M059J (cell line): ENCODE data around the gene NTF4. TPM values are rescaled to one million over a fixed set of nuclear protein-coding genes. Genes with fewer than 3 reads are reported as not detected.

Experiments
- DNase-seq: peaks from one replicate; pipeline ENCODE4 v3.0.0-alpha.2; 2012; ENCODE audit warnings: low read depth
- total RNA-seq: library from RNA; depleted of rRNA; stranded (reverse); fragments of >200 nt; shearing (Covaris generic); gene quantifications from 2 replicates; pipeline ENCODE4 v1.2.3, GENCODE V29; 2014

NTF4 gene
- total RNA-seq, 1 experiment from 2014 or later: 0.67 TPM

DNA sequence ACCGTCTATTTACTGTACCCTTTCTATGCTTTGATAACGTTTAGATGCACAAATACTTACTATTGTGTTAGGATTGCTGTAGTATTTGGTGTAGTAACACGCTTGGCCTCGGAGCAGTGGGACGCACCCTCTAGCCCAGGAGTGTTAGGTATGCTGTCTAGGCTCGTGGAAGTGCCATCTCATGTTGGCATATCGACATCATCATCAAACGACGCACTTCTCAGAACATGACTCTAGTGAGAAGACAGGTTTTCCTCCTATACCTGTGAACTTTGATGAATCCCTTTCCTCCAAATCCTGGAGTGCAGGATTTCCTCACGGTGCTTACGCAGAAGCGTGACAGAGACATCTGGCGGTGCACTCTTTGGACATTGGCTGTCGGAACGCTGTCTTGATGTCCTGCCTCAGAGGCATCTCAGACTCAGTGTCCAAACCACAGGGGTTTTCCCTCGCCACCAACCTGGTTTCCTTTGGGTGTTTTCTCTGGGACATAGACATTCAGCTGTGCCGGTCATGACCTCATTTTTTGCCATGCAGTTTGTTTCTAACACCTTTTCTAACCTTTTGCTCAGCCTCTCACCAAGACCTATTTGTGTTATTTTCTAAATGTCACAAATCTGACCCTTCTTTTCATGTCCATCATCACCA, 26.9 kb upstream of the NTF4 start:
- DNase-seq: no peak

DNA sequence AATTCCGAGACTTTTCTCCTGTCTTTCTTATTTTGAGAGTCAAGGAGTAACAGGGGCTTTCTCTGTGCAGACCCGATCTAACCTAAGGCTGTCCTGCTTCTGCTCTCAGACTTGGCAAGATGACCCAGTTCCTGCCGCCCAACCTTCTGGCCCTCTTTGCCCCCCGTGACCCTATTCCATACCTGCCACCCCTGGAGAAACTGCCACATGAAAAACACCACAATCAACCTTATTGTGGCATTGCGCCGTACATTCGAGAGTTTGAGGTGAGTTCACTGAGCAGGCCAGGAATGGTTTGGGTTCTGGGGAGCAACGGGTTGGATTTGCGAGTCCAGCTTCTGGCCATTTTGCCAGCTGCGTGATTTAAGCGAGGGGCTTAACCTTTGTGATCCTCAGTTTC, 21.7 kb upstream of the NTF4 start:
- DNase-seq: no peak

DNA sequence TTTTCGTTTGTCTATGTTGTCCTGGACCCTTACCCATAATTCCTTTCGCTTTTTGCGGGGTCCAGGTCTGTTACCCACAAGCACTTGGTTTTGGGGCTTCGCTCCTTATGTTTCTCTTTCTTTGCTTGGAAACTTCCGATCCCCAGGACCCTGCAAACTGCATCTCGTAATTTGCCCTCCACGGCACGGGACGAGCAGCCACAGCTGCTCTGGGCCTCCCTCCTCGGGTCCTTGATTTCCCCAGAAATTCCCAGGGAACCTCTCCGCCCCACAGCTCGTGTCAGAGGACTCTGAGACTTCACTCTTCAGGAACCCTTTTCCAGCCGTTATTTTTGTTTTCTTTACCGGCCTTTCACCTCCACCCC, 21.2 kb upstream of the NTF4 start:
- no peak for DNase-seq

DNA sequence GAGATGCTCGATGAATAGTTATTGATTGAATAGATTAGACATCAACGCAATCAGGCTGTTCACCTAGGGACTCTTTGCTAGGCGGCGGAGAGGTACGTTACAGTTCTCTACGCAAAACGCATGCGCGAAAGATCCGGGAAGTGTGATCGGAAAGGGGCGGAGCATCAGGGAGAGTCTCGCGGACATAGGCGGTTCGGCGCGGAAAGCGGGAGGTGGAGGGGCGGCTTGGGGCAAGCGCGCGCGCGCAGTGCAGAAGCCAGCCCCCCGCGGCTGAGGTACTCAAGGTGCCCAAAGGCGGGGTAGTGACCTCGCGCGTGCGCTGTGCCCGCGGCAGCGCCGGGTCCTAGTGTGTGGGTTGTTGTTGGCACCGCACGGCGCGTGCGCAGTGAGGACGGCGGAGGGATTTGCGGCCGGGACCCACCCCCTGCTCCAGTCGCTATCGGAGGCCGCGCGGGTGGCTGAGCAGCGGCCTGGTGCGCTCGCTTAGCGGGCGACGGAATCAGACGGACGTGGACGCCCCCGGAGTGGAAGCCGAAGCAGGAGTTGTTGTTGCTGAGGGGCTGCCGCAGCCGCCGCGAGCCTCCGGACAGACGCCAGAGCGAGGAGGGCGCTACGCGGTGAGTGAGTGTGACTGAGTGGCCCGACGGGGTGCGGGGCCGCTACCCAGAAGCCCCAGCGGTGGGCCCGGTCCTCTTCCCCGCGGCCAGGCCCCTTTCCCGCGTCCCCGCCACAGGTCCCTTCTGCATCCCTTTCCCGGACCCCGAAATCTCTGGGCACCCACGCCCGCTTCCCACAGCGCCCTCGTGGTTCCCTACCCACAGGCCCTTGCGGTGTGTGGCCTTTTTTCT, 20.6 kb upstream of the NTF4 start, which contains the start of gene SNRNP70:
SNRNP70 (plus strand) TSS at position 432 of the 848 bp plus-strand sequence. CDS start 964 bp downstream, outside the sequence.
- DNase-seq: peak; percentile 98

DNA sequence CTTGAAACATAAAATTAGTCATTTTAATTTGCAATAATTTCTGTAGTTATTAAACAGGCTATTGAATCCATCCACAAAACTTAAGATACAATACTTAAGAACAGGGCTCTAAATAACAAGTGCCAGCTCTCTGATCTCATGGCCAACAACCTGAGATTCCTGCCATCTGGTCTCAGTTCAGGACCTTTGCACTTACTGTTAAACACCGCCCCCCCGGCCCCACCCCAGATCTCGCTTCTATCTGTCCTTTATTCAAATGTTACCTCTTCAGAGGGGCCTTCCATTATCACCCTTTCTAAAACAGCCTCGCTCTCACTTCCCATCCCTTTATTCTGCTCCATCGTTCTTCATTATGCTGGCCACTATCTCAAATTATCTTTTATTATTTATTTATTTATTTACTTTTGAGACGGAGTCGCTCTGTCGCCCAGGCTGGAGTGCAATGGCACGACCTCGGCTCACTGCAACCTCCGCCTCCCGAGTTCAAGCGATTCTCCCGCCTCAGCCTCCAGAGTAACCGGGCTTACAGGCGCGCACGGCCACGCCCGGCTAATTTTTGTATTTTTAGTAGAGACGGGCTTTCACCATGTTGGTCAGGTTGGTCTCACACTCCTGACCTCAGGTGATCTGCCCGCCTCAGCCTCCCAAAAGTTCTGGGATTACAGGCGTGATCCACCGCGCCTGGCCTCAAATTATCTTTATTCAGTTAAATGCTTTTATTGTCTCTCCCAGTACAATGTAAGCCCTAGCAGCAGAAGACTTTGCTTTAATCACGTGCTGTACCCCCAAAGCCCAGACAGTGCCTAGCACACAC, 19.8 kb upstream of the NTF4 start:
- no peak for DNase-seq

DNA sequence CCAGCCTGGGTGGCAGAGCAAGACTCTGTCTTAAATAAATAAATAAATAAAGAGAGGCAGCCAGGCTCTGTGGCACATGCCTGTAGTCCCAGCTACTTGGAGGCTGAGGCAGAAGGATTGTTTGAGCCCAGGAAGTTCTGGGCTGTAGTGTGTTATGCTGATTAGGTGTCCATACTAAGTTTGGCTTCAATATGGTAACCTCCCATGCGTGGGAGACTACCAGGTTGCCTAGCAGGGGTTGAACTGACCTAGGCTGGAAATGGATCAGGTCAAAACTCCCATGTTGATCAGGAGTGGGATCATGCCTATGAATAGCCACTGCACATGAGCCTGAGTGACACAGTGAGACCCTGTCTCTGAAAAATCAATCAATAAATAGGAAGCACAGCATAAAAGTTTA, 16.7 kb upstream of the NTF4 start:
- no peak for DNase-seq

DNA sequence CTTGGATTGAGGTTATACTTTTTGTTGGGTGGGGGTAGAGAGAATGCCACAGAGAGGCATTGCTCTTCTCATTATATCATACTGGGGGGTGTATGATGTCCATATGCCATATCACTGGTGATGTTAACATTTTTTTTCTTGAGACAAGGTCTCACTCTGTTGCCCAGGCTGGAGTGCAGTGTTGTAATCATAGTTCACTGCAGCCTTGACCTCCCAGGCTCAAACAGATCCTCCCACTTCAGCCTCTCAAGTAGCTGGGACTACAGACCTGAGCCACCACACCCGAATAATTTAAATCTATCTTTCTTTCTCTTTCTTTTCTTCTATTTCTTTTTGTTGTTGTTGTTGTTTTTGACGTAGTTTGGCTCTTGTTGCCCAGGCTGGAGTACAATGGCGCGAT, 15.8 kb upstream of the NTF4 start:
- DNase-seq: no peak

DNA sequence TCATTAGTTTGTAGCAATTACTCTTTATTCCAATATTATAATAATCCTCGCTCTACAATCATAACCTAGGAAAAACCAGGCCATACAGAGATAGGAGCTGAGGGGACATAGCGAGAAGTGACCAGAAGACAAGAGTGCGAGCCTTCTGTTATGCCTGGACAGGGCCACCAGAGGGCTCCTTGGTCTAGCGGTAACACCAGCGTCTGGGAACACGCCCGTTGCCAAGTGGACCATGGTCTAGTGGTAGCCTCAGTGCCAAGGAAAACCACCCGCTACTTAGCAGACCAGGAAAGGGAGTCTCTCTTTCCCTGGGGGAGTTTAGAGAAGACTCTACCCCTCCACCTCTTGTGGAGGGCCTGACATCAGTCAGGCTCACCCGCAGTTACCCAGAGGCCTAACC, 10.3 kb upstream of the NTF4 start:
- DNase-seq: peak; percentile 64

DNA sequence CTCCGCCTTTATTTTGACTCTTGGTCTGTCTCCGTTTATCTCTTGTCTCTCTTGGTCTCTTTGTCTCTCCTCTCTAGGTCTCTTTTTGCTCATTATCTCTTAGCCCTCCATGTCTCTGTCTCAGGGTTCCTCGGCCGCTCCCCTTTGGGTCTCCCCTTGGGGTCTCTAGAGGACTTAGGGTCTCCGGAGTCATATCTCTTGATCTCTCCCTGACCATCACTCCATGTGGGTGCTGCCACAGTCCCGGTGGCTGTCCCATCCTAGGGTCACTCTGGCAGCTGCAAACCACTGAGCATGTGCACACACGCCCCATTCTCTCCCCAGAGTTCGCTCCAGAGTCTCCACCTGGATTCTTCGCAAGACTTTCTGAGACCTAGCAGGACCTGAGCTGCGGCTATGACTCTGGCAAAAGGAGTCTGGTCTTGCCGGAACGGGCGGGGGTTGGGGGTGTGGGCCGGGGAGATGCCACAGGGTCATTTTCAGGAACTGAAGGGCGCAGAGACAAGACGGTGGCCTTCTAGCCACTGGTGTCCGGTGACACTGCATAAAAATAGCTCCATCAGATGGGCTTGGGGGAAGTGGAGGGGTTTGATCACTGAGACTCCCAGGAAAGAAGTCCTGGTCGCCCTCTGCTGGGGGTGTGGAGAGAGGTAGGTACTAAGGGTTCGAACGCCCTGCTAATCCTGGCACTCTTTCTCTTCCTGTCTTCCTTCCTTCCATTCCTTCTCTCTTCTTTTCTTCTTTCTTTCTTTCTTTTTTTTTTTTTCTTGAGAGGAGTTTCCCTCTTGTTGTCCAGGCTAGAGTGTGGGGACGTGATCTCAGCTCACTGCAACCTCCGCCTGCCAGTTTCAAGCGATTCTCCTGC, 9.1 kb upstream of the NTF4 start:
- peak; percentile 45 for DNase-seq

DNA sequence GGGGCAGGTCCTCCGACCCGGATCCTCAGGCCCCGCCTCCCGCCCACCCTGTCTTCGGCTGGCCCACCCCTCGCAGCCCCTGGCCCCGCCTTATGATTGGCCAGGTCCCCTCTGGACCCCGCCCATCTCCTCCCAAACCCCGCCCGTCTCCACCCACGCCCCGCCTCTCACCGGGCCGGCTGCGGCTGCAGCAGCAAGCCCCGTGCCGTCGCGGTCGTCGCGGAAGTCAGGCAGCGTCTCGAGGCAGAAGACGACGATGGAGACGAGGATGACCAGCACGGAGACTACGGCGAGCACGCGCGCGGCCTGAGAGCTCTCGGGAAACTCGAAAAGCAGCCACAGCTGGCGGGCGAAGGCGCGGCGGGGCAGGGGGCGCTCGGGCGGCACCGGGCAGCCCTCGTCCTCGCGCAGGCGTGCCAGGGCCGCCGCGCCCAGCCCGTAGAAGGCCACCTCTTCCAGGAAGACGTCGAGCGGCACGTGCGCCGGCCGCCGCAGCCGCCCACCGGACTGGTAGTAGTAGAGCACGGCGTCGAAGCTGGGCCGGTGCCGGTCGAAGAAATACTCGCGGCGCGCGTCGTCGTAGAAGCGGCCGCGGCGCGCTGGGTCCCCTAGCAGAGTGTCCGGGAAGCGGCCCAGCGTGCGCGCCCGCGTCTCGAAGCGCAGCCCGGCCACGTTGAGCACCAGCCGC, 7.4 kb upstream of the NTF4 start:
- DNase-seq: no peak

DNA sequence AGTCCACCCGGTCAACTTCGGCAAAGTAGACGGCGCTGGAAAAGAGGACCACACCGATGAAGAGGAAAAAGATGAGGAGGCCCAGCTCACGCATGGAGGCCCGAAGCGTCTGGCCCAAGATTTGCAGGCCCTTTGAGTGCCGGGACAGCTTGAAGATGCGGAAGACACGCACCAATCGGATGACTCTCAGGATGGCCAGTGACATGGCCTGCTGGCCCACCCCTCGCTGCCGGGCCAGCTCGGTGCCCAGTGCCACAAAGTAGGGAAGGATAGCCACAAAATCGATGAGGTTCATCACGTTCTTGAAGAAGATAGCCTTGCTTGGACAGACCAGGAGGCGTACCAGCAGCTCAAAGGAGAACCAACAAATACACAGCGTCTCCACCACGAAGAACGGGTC, 5.8 kb upstream of the NTF4 start:
- DNase-seq: no peak

DNA sequence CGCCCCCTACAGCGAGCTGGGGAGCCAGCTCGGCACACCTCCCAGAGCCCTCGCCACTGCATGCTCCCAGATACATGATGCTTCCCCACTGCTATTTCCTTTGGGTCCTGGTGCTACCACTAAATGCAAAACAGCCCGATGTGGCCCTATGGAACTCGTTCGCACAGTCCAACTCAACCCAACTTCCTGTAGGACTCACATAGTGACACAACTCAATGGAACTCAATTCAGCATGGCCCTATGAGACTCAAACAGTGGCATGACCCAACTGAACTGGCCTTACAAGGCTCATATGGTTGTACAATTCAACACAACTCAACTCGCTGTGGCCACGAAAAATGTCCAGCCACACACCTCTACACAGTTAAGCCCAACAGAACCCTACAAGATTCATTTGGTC, 4.4 kb upstream of the NTF4 start:
- peak; percentile 68 for DNase-seq

DNA sequence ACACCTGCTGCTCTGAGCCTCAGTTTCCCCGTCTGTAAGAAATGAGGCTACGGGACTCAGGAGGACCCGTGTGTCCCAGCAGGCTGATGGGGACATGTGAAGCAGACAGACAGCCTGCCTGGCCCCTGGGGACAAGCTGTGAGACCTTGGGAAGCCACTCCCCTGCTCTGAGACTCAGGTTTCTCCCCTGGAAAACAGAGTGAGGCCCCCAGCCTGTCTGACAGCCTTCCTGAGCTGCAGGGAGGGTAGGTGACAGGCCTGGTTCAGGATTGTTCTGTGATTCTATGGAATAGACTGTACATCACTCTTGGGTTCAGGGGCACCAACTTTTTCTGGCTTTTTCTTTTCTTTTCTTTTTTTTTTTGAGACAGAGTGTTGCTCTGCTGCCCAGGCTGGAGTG, 2.9 kb upstream of the NTF4 start:
- no peak for DNase-seq

DNA sequence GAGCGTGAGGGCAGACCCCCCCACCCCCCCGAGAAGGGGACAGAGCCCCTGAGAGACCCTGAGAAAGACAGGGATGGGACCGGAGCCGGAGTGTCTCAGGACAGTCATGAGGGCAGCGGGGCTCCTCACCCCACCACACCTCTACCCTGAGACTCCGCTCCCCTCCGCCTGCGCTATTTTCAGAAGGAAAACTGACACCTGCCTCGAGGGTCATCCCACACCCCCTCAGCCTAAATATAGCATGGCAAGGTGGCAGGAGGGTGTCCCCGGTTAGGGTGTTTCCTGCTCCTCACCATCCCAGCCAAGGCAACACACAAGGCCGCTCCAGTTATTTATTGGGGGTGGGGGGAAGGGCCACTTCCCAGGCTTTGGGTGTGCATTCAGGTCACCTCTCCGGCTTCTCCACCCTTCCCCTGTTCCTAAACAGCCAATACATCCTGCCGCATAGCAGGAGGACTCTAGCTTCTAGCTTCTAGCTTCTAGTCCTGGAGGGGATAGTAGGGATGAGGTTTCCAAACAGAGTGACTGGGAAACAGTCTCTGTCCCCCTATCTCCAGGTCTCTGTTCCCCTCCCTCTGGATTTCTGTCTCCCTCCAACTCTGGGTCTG, 1.4 kb upstream of the NTF4 start:
- DNase-seq: no peak

DNA sequence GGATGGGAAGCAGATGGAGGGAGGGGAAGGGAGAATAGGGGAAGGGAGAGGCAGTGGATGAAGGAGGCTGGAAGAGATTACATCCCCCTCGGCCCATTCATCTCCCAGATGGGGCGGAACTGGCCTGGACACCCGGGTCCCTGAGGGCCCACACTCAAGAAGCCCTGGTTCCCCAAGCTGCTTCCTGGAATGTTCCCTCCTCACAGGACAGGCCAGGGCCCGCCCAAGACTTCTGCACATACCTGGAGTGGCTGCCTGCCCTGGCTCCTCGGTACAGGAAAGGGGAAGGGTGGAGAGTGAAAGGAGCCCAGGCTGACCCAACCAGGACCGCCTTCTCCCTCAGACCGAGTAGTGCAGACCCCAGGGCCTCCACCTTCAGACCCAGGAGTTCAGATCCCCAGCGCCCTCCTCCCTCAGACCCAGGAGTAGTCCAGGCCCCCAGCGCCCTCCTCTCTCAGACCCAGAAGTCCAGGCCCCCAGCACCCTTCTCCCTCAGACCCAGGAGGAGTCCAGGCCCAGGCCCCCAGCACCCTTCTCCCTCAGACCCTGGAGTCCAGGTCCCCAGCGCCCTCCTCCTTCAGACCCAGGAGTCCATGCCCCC, 489 bp downstream of the NTF4 start:
- no peak for DNase-seq

DNA sequence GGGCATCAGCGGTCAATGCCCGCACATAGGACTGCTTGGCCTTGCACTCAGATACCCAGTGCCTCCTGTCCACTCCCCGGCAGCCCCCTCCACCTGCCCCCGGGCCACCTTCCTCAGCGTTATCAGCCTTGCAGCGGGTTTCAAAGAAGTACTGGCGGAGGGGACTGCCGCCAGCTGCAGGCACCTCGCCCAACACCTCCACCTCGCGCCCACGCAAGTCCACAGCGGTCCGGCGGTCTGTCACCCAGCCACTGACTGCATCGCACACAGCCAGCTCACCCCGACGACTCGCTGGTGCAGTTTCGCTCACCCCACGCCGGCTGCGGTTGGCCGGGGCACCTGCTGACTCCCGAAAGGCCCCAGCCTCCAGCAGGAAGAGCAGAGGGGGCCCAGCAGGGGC, 3.2 kb downstream of the NTF4 start:
- no peak for DNase-seq

DNA sequence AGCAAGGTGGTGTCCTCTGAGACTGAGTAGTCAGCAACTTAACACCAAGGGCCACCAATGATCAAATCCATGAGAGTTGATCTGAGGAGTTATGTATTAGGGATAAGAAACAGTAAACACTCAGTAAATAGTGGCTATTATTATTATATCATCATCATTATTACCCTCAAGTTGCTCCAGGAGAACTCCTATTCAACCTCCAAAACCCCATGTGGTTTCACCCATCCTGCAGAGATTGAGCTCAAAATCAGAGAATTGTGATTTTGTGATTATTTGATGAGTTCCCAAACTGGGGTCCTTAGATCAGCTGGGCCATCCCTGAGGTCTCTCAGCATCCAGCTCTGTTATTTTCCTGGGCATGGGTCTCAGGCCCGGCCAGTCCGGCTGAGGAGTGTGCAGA, 3.6 kb downstream of the NTF4 start:
- DNase-seq: no peak

DNA sequence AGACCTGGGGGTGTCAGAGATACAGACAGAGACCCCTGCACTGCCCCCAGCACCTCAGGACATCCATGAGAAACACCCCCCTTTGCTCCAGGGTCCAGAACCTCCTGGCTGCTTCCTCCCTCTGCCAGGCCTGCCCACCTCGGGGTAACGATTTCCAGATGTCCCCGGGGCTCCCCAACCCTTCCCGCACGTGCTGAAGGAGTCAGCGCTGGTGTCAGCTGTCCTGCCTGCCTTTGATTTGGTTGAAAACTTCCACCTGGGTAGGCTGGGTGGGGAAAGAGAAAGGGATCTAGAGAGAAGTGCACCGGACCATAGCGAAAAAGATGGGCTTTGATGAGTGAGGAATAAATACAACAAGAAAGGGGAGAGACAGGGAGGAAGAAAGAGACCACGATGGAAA, 5.6 kb downstream of the NTF4 start:
- DNase-seq: no peak

DNA sequence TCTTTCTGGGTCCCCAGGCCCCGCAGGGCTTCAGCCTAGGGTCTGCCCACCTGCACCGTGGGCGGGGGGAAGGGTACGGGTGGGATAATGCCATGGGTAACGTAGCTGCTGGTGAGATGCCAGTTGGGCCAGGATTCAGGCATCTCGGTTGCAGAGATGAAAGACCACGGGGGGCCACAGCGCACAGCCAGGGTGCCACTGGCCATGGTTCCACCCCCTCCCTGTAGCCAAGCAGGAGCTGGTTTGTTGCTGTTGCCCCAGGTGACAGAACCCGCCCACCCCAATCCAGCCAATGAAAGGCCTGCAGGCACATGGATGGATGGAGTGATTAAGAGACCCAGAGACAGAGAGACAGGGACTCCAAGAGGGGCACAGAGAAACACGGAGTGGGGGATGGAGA, 6.1 kb downstream of the NTF4 start:
- peak; percentile 40 for DNase-seq

DNA sequence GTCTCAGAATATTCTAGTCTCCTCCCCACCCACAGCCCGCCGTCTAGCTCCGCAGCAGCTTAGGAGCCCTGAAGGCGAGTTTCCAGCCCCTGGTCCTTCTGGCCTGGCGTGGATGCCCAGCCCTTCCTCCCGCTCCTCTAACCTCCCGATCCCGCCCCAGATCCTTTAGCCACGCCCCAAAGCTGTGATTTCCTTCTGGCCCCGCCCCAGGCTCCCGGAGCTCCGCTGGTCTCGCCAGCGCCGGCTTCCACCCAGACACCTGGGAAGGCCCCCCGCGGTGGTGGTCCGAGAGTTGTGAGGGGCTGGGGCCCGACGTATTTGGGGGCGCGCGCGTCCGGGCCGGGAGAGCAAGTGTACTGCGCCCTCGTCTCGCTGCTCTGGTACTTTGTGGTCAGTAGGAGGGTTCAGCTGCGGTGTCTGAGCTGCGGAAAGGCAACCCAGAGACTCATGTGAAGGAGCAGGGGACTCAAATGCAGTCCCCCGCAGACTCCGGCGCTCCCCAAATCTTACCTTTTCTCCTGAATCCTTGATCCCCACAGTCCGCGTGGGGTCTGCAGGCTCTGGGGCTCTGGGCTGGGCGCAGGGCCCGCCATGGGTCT, 6.9 kb downstream of the NTF4 start, which contains the start of gene CGB7:
CGB7 (minus strand) TSS at position 114 of the 599 bp plus-strand sequence. CDS start 2,374 bp downstream, outside the sequence.
- peak; percentile 82 for DNase-seq
